Rectal smooth muscle tissue (tissue), 1 donor: Measurements from ENCODE around the gene NR1H3.

Experiments used
- H3K27ac ChIP-seq: one replicate; pipeline ENCODE4 v1.7.0; 2013; ENCODE audit warnings: low read depth, low read length, inconsistent platforms
- H3K27me3 ChIP-seq: one replicate; pipeline ENCODE4 v1.7.0; 2013; ENCODE audit warnings: low read length; ENCODE audit not compliant: control insufficient read depth, insufficient read depth
- H3K36me3 ChIP-seq: one replicate; pipeline ENCODE4 v1.7.0; 2013; ENCODE audit warnings: low read length; ENCODE audit not compliant: control insufficient read depth, insufficient read depth
- H3K4me1 ChIP-seq: one replicate; pipeline ENCODE4 v1.7.0; 2013; ENCODE audit warnings: low read length; ENCODE audit not compliant: control insufficient read depth, insufficient read depth
- H3K4me3 ChIP-seq: one replicate; pipeline ENCODE4 v1.7.0; 2013; ENCODE audit warnings: low read length
- H3K9ac ChIP-seq: one replicate; pipeline ENCODE4 v1.7.0; 2013; ENCODE audit warnings: low read length

Gene NR1H3

GRCh38 chr11:47264119-47264518 is 6.3 kb downstream of the NR1H3 start:
- Histone ChIP-seq H3K4me1 (peaks cover 15% of the 10 kb centered on the region), H3K36me3 (no peaks in the 10 kb centered on the region), H3K4me3 (no peak overlapping the region), H3K27me3 (no peaks in the 10 kb centered on the region), H3K9ac (no peak overlapping the region), H3K27ac (no peak overlapping the region)

- Histone ChIP-seq H3K27ac (no peak overlapping the region), H3K4me3 (no peak overlapping the region), H3K36me3 (no peaks in the 10 kb centered on the region), H3K4me1 (peaks cover 15% of the 10 kb centered on the region), H3K27me3 (no peaks in the 10 kb centered on the region), H3K9ac (no peak overlapping the region)
Observed at GRCh38 chr11:47264521-47264920, 6.7 kb downstream of the NR1H3 start.

GRCh38 chr11:47267876-47268275 is 10.1 kb downstream of the NR1H3 start:
- H3K9ac ChIP-seq = no peak overlapping the region
- no peaks in the 10 kb centered on the region for H3K27me3 ChIP-seq
- H3K4me1 ChIP-seq = peaks cover 18% of the 10 kb centered on the region
- no peak overlapping the region for H3K4me3 ChIP-seq
- H3K27ac ChIP-seq = no peak overlapping the region
- H3K36me3 ChIP-seq = no peaks in the 10 kb centered on the region

- H3K27ac ChIP-seq = peak overlapping the region; percentile 93
- peak overlapping the region; percentile 88 for H3K4me3 ChIP-seq
- H3K27me3 ChIP-seq = no peaks in the 10 kb centered on the region
- peaks cover 18% of the 10 kb centered on the region for H3K4me1 ChIP-seq
- no peak overlapping the region for H3K9ac ChIP-seq
- H3K36me3 ChIP-seq = no peaks in the 10 kb centered on the region
Observed at GRCh38 chr11:47268448-47269001, 10.7 kb downstream of the NR1H3 start.

- Histone ChIP-seq H3K27me3 (no peaks in the 10 kb centered on the region), H3K9ac (peak overlapping the region; percentile 74), H3K27ac (peak overlapping the region; percentile 93), H3K4me1 (peaks cover 18% of the 10 kb centered on the region), H3K36me3 (no peaks in the 10 kb centered on the region), H3K4me3 (peak overlapping the region; percentile 88)
Observed at GRCh38 chr11:47269002-47269828, 11.4 kb downstream of the NR1H3 start.

GRCh38 chr11:47269829-47270305 is 12.1 kb downstream of the NR1H3 start, which contains the start of gene MADD:
TSS of gene MADD (plus strand) at chr11:47270133.
- H3K4me3 ChIP-seq = peak within 1 kb of the TSS; percentile 88
- peak within 1 kb of the TSS; percentile 74 for H3K9ac ChIP-seq
- peaks cover 18% of the 10 kb centered on the region for H3K4me1 ChIP-seq
- H3K27me3 ChIP-seq = no peaks in the 10 kb centered on the region
- peaks cover 5% of the 10 kb centered on the region for H3K36me3 ChIP-seq
- peak within 1 kb of the TSS; percentile 93 for H3K27ac ChIP-seq

GRCh38 chr11:47270331-47271271 is 12.8 kb downstream of the NR1H3 start:
- Histone ChIP-seq H3K4me1 (peaks cover 18% of the 10 kb centered on the region), H3K9ac (peak overlapping the region; percentile 53), H3K36me3 (peaks cover 10% of the 10 kb centered on the region), H3K27ac (peak overlapping the region; percentile 93), H3K4me3 (peak overlapping the region; percentile 88), H3K27me3 (no peaks in the 10 kb centered on the region)

- Histone ChIP-seq H3K4me1 (peaks cover 18% of the 10 kb centered on the region), H3K4me3 (peak overlapping the region; percentile 88), H3K9ac (no peak overlapping the region), H3K27ac (peak overlapping the region; percentile 60), H3K27me3 (no peaks in the 10 kb centered on the region), H3K36me3 (peaks cover 17% of the 10 kb centered on the region)
Observed at GRCh38 chr11:47271328-47271727, 13.5 kb downstream of the NR1H3 start.

- Histone ChIP-seq H3K36me3 (peaks cover 25% of the 10 kb centered on the region), H3K4me3 (peak overlapping the region; percentile 10), H3K4me1 (peaks cover 18% of the 10 kb centered on the region), H3K9ac (no peak overlapping the region), H3K27me3 (no peaks in the 10 kb centered on the region), H3K27ac (no peak overlapping the region)
Observed at GRCh38 chr11:47271961-47272661, 14.3 kb downstream of the NR1H3 start.

GRCh38 chr11:47272706-47273105 is 14.9 kb downstream of the NR1H3 start:
- Histone ChIP-seq H3K9ac (no peak overlapping the region), H3K4me1 (peaks cover 18% of the 10 kb centered on the region), H3K4me3 (no peak overlapping the region), H3K27ac (no peak overlapping the region), H3K36me3 (peaks cover 29% of the 10 kb centered on the region), H3K27me3 (no peaks in the 10 kb centered on the region)

GRCh38 chr11:47274495-47275235 is 16.9 kb downstream of the NR1H3 start:
- Histone ChIP-seq H3K27me3 (no peaks in the 10 kb centered on the region), H3K36me3 (peaks cover 40% of the 10 kb centered on the region), H3K4me3 (no peak overlapping the region), H3K4me1 (peaks cover 6% of the 10 kb centered on the region), H3K9ac (no peak overlapping the region), H3K27ac (no peak overlapping the region)
